SK-N-SH treated with all-trans-retinoic acid at 6 μM for 48 hours (cell line): Measurements from ENCODE around the gene CASP1.

Source experiments
- ARNTL ChIP-seq: fragments of 450-650 bp; formaldehyde crosslinking; IDR thresholded peaks from 2 replicates; pipeline ENCODE4 v1.5.0; 2020; ENCODE audit warnings: low read depth, mild to moderate bottlenecking, moderate library complexity, borderline replicate concordance
- BACH2 ChIP-seq: fragments of 250-450 bp; sonication (Bioruptor Pico); IDR thresholded peaks from 2 replicates; pipeline ENCODE4 v1.9.0; 2021; ENCODE audit warnings: mild to moderate bottlenecking, borderline replicate concordance
- ESRRG ChIP-seq: fragments of 250-450 bp; sonication (Bioruptor Pico); IDR thresholded peaks from 2 replicates; pipeline ENCODE4 v1.6.1; 2021; ENCODE audit warnings: mild to moderate bottlenecking
- PPARA ChIP-seq: fragments of 250-450 bp; sonication (Bioruptor Pico); IDR thresholded peaks from 2 replicates; pipeline ENCODE4 v1.5.0; 2020; ENCODE audit warnings: mild to moderate bottlenecking, borderline replicate concordance
- ZC3H10 ChIP-seq: fragments of 250-450 bp; sonication (Bioruptor Pico); IDR thresholded peaks from 2 replicates; pipeline ENCODE4 v1.5.1; 2021; ENCODE audit warnings: mild to moderate bottlenecking, moderate library complexity
- ZFP30 ChIP-seq: fragments of 450-650 bp; formaldehyde crosslinking; IDR thresholded peaks from 2 replicates; pipeline ENCODE4 v1.5.0; 2022; ENCODE audit warnings: mild to moderate bottlenecking, moderate library complexity
- ZNF565 ChIP-seq: fragments of 450-650 bp; formaldehyde crosslinking; conservative IDR thresholded peaks from 2 replicates; pipeline ENCODE4 v1.5.0; 2020; ENCODE audit warnings: low read depth, mild to moderate bottlenecking, moderate library complexity
- ZNF8 ChIP-seq: fragments of 450-650 bp; formaldehyde crosslinking; IDR thresholded peaks from 2 replicates; pipeline ENCODE4 v1.5.0; 2020; ENCODE audit warnings: mild to moderate bottlenecking, moderate library complexity
- TF ChIP-seq, protein P1 (sequence below): fragments of 250-450 bp; sonication (Bioruptor Pico); IDR thresholded peaks from 2 replicates; pipeline ENCODE4 v1.8.0; 2021; ENCODE audit warnings: low read depth, mild to moderate bottlenecking, moderate library complexity, borderline replicate concordance

DNA sequence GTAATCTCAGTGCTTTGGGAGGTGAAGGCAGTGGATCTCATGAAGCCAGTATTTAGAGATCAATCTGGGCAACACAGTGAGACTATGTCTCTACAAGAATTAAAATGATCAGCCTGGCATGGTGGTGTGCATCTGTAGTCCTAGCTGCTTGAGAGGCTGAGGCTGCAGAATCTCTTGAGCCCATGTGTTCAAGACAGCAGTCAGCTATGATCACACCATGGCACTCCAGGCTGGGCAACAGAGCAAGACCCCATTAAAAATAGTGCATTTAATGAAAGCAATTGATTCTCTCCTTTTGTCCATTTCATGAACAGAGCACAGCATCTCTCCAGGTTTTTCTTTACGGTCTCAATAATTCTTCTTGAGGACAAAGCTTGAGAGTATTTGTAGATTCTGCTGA, 21.5 kb upstream of the CASP1 start:
- TF ChIP-seq ZC3H10 (CRISPR knock-in tag): no peak
- no peak for TF ChIP-seq ZNF565 (CRISPR knock-in tag)
- no peak for TF ChIP-seq ZNF8 (CRISPR knock-in tag)
- TF ChIP-seq BACH2 (CRISPR knock-in tag): no peak
- TF ChIP-seq PPARA (CRISPR knock-in tag): no peak
- TF ChIP-seq ARNTL (CRISPR knock-in tag): no peak
- TF ChIP-seq, protein P1, sequence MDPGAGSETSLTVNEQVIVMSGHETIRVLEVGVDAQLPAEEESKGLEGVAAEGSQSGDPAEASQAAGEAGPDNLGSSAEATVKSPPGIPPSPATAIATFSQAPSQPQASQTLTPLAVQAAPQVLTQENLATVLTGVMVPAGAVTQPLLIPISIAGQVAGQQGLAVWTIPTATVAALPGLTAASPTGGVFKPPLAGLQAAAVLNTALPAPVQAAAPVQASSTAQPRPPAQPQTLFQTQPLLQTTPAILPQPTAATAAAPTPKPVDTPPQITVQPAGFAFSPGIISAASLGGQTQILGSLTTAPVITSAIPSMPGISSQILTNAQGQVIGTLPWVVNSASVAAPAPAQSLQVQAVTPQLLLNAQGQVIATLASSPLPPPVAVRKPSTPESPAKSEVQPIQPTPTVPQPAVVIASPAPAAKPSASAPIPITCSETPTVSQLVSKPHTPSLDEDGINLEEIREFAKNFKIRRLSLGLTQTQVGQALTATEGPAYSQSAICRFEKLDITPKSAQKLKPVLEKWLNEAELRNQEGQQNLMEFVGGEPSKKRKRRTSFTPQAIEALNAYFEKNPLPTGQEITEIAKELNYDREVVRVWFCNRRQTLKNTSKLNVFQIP: no peak
- no peak for TF ChIP-seq ZFP30 (CRISPR knock-in tag)
- TF ChIP-seq ESRRG (CRISPR knock-in tag): no peak
